22Rv1 (cell line): ENCODE results near the gene TBCK.

Experiments used
- CTCF ChIP-seq: fragments of 450-650 bp; IDR thresholded peaks from 2 replicates; pipeline ENCODE4 v1.5.1; 2017; ENCODE audit warnings: mild to moderate bottlenecking
- ZFX ChIP-seq: fragments of 450-650 bp; IDR thresholded peaks from 2 replicates; pipeline ENCODE4 v1.6.1; 2017; ENCODE audit warnings: antibody characterized with exemption, borderline replicate concordance

- no peak for TF ChIP-seq ZFX
- TF ChIP-seq CTCF, result no peak
These were observed 259.1 kb downstream of the TBCK start for GRCh38 chr4:106056914-106057313.
